ENCODE results near the gene UIMC1. TPM values are rescaled to one million over a fixed set of nuclear protein-coding genes. Genes with fewer than 3 reads are reported as not detected.

Gene UIMC1
- total and polyA plus RNA-seq, 2 donors (not counting 1 experiment from before 2014, with no cell fraction given) = 49.2 to 98.1 TPM

DNA sequence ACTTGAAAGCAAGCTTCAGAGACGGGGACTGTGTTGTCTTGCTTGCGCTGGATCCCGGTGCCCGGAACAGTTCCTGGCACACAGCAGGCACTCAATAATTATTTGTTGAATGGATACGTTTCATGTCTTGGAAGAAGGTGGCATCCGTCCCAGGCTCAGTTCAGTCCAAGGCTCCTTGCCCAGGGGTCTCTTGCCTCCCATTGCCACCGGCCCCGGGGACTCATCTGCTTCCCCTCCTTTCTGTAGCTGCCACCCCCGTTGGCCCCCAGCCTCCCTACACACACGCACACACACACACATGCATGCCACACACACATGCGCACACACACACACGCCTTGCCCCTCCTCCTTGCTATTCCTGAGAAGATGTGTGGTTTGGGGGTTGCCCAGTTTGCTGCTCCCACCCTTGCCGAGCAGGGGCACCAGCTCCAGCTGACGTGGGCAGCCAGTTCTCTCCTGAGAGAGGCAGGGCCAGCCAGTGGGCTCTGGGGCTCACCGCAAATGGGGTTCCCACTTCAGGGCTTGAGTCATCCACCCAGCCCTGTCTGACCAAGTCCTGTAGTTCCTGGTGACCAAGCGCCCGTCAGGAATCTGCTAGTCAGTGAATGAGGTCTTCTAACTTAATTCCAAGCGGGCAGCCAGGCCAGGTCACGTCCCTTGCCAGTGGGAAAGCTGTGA is 149.2 kb downstream of the UIMC1 start:
- H4K20me1 ChIP-seq (ENCODE audit: control insufficient read depth, insufficient read depth, low read length, poor library complexity, severe bottlenecking) = no peaks in the 10 kb centered on the region
- no peak overlapping the region for H3K4me3 ChIP-seq (ENCODE audit: control extremely low read depth in 1 of 5, extremely low read depth in 1 of 5, insufficient read depth in 1 of 5, low read depth in 2 of 5, low read length in 4 of 5)
- ChIA-PET POLR2A (no interaction called here), CTCF (no interaction called here)
- H3K4me1 Mint-ChIP-seq = no peaks in the 10 kb centered on the region
- WGBS (ENCODE audit: insufficient coverage) = 78% methylated on average over 13 of the region's 19 CpGs
- peaks cover 26% of the 10 kb centered on the region for H3K27me3 Mint-ChIP-seq
- H3K9me3 ChIP-seq (ENCODE audit: control extremely low read depth in 1 of 3, control insufficient read depth in 2 of 3, insufficient read depth in 1 of 3, low read length in 2 of 3) = peaks cover 0 to 3% (median 0%) of the 10 kb centered on the region in 3 donors
- intact Hi-C loops (cut with micrococcal nuclease) = no loop called here
- no peak overlapping the region for H3K9ac ChIP-seq (ENCODE audit: low read length)
- ATAC-seq (ENCODE audit: low read depth) (no peak), DNase-seq (no peak)
- H3K4me1 ChIP-seq (ENCODE audit: control insufficient read depth in 2 of 2, insufficient read depth in 2 of 2, low read length in 2 of 2) = no peaks in the 10 kb centered on the region
- no peak overlapping the region for H3K27ac ChIP-seq (ENCODE audit: low read length in 2 of 2)
- no peak overlapping the region for H2AFZ ChIP-seq (ENCODE audit: insufficient read depth, low read depth, low read length, poor library complexity, severe bottlenecking)
- H3K4me2 ChIP-seq (replicated peaks; ENCODE audit: low read depth, low read length, poor library complexity, severe bottlenecking) = no peak overlapping the region
- TF ChIP-seq CTCF (IDR thresholded peaks at IDR 0.05) (no peak), EZH2 (IDR thresholded peaks at IDR 0.05; ENCODE audit: borderline replicate concordance, insufficient read depth, low read depth, low read length, poor library complexity, severe bottlenecking) (no peak)
- H3K36me3 ChIP-seq (replicated peaks in 1 of 2; ENCODE audit: control extremely low read depth in 1 of 2, control insufficient read depth in 1 of 2, extremely low read depth in 1 of 2, insufficient read depth in 2 of 2, low read length in 1 of 2) = no peaks in the 10 kb centered on the region
- H3K27me3 ChIP-seq (replicated peaks in 1 of 4; ENCODE audit: control extremely low read depth in 1 of 4, control insufficient read depth in 3 of 4, insufficient read depth in 4 of 4, low read length in 3 of 4) = peaks cover 0 to 14% (median 2%) of the 10 kb centered on the region in 4 experiments
- H3K79me2 ChIP-seq (ENCODE audit: control insufficient read depth, insufficient read depth, low read length) = no peaks in the 10 kb centered on the region
- no peak overlapping the region for H3K27ac Mint-ChIP-seq
- H3K4me3 Mint-ChIP-seq = no peak overlapping the region
- H3K9me3 Mint-ChIP-seq (ENCODE audit: insufficient read depth) = no peaks in the 10 kb centered on the region

DNA sequence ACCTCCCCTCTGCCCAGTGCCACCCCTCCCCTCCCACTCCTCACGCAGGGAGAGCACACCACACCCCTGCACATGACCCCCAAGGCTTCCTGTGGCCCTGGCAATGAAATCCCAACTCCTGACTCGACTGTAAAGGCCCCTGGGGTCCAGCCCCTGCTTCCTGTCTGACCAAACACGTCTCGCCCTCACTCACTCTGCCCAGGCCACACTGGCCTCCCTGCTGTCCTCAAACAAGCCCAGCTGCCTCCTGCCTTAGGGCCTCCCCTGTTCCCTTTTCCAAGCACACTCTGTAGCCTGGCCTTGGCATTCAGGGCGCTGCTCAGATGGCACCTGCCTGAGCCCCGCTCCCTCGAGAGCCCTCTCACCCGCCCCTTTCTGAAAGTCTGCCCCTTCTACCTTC is 149.8 kb downstream of the UIMC1 start:
- H3K27me3 ChIP-seq (replicated peaks in 1 of 4; ENCODE audit: control extremely low read depth in 1 of 4, control insufficient read depth in 3 of 4, insufficient read depth in 4 of 4, low read length in 3 of 4) = peaks cover 0 to 7% (median 0%) of the 10 kb centered on the region in 4 experiments
- H3K9me3 ChIP-seq (ENCODE audit: control extremely low read depth in 1 of 3, control insufficient read depth in 2 of 3, insufficient read depth in 1 of 3, low read length in 2 of 3) = peaks cover 0 to 3% (median 0%) of the 10 kb centered on the region in 3 donors
- H4K20me1 ChIP-seq (ENCODE audit: control insufficient read depth, insufficient read depth, low read length, poor library complexity, severe bottlenecking) = no peaks in the 10 kb centered on the region
- H3K9ac ChIP-seq (ENCODE audit: low read length) = no peak overlapping the region
- H3K27me3 Mint-ChIP-seq = peaks cover 26% of the 10 kb centered on the region
- no peaks in the 10 kb centered on the region for H3K79me2 ChIP-seq (ENCODE audit: control insufficient read depth, insufficient read depth, low read length)
- no peak overlapping the region for H3K4me3 ChIP-seq (ENCODE audit: control extremely low read depth in 1 of 5, extremely low read depth in 1 of 5, insufficient read depth in 1 of 5, low read depth in 2 of 5, low read length in 4 of 5)
- no peak overlapping the region for H3K4me3 Mint-ChIP-seq
- no peak for ATAC-seq (ENCODE audit: low read depth)
- no peak overlapping the region for H3K27ac ChIP-seq (ENCODE audit: low read length in 2 of 2)
- ChIA-PET CTCF (no interaction called here), POLR2A (no interaction called here)
- TF ChIP-seq EZH2 (IDR thresholded peaks at IDR 0.05; ENCODE audit: borderline replicate concordance, insufficient read depth, low read depth, low read length, poor library complexity, severe bottlenecking) = no peak
- TF ChIP-seq CTCF (IDR thresholded peaks at IDR 0.05) = no peak
- WGBS (ENCODE audit: insufficient coverage) = 58% methylated on average over 8 of the region's 8 CpGs
- no peak overlapping the region for H2AFZ ChIP-seq (ENCODE audit: insufficient read depth, low read depth, low read length, poor library complexity, severe bottlenecking)
- no peaks in the 10 kb centered on the region for H3K36me3 ChIP-seq (replicated peaks in 1 of 2; ENCODE audit: control extremely low read depth in 1 of 2, control insufficient read depth in 1 of 2, extremely low read depth in 1 of 2, insufficient read depth in 2 of 2, low read length in 1 of 2)
- DNase-seq = no peak
- intact Hi-C loops (cut with micrococcal nuclease) = no loop called here
- H3K4me1 Mint-ChIP-seq = no peaks in the 10 kb centered on the region
- no peaks in the 10 kb centered on the region for H3K4me1 ChIP-seq (ENCODE audit: control insufficient read depth in 2 of 2, insufficient read depth in 2 of 2, low read length in 2 of 2)
- H3K27ac Mint-ChIP-seq = no peak overlapping the region
- no peak overlapping the region for H3K4me2 ChIP-seq (replicated peaks; ENCODE audit: low read depth, low read length, poor library complexity, severe bottlenecking)
- no peaks in the 10 kb centered on the region for H3K9me3 Mint-ChIP-seq (ENCODE audit: insufficient read depth)

All from B cell (primary cell).